HL-60/S4 treated with phorbol 12-myristate 13-acetate at 8.2 ng/mL for 4 days and 3 days (cell line): Measurements from ENCODE around the gene ARHGAP22.

Experiments used
- in situ Hi-C: fragments of 300-500 bp; cut with MboI; formaldehyde crosslinking; loops from 2 replicates; pipeline ENCODE4 v1.15.0; 2022; ENCODE audit warnings: low sequenced_read_pairs

ARHGAP22 gene

GRCh38 chr10:48634198-48634983 is 29.5 kb upstream of the ARHGAP22 start:
- in situ Hi-C loops, result no loop called here

GRCh38 chr10:48633381-48634197 is 28.7 kb upstream of the ARHGAP22 start:
- in situ Hi-C loops, result no loop called here

- in situ Hi-C loops, result no loop called here
These were observed 27.3 kb upstream of the ARHGAP22 start for GRCh38 chr10:48632166-48632565.

GRCh38 chr10:48627984-48628609 is 23.2 kb upstream of the ARHGAP22 start:
- in situ Hi-C loops, result no loop called here

GRCh38 chr10:48626986-48627731 is 22.3 kb upstream of the ARHGAP22 start:
- in situ Hi-C loops, result no loop called here

- in situ Hi-C loops, result no loop called here
These were observed 21.6 kb upstream of the ARHGAP22 start for GRCh38 chr10:48626447-48626846.

GRCh38 chr10:48625826-48626134 is 20.9 kb upstream of the ARHGAP22 start:
- in situ Hi-C loops, result no loop called here

GRCh38 chr10:48623607-48624132 is 18.8 kb upstream of the ARHGAP22 start:
- in situ Hi-C loops, result no loop called here

- in situ Hi-C loops, result no loop called here
These were observed 18.1 kb upstream of the ARHGAP22 start for GRCh38 chr10:48623009-48623408.

- in situ Hi-C loops, result no loop called here
These were observed 15.8 kb upstream of the ARHGAP22 start for GRCh38 chr10:48620719-48621118.

GRCh38 chr10:48616436-48616835 is 11.6 kb upstream of the ARHGAP22 start:
- in situ Hi-C loops, result no loop called here

GRCh38 chr10:48614481-48615390 is 9.9 kb upstream of the ARHGAP22 start:
- in situ Hi-C loops, result no loop called here

- in situ Hi-C loops, result no loop called here
These were observed 8.1 kb upstream of the ARHGAP22 start for GRCh38 chr10:48613016-48613415.

GRCh38 chr10:48612236-48612943 is 7.5 kb upstream of the ARHGAP22 start:
- in situ Hi-C loops, result no loop called here

- in situ Hi-C loops, result no loop called here
These were observed 6.3 kb upstream of the ARHGAP22 start for GRCh38 chr10:48611133-48611532.

GRCh38 chr10:48610585-48611093 is 5.8 kb upstream of the ARHGAP22 start:
- in situ Hi-C loops, result no loop called here

GRCh38 chr10:48609899-48610584 is 5.2 kb upstream of the ARHGAP22 start:
- in situ Hi-C loops, result no loop called here

- in situ Hi-C loops, result no loop called here
These were observed 4.6 kb upstream of the ARHGAP22 start for GRCh38 chr10:48609441-48609840.
